ENCODE measurements around the gene PRCP.

Gene PRCP

DNA sequence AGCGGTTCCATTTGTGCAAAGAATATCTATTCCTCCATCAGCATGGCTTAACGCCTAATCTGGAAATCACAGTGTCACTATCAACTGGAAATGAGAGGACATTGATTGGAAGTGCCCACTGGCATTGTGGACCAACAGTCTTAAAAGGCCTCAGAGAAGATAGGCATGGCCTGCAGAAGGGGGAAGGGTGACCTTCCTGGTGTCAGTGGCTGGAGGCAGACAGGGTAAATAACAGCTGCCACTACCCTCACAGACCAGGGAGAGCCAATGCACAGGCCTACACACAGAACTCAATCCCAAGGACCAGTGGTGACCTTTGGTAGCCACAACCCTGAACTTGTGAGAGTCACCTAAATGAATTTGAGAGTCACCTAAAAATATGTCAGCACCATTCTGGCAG, 37.3 kb upstream of the PRCP start:
- DNase-seq (ENCODE audit: low read depth), result no peak
- H3K4me3 ChIP-seq (ENCODE audit: low read depth, low read length), result no peak overlapping the region
- TF ChIP-seq, protein P1, sequence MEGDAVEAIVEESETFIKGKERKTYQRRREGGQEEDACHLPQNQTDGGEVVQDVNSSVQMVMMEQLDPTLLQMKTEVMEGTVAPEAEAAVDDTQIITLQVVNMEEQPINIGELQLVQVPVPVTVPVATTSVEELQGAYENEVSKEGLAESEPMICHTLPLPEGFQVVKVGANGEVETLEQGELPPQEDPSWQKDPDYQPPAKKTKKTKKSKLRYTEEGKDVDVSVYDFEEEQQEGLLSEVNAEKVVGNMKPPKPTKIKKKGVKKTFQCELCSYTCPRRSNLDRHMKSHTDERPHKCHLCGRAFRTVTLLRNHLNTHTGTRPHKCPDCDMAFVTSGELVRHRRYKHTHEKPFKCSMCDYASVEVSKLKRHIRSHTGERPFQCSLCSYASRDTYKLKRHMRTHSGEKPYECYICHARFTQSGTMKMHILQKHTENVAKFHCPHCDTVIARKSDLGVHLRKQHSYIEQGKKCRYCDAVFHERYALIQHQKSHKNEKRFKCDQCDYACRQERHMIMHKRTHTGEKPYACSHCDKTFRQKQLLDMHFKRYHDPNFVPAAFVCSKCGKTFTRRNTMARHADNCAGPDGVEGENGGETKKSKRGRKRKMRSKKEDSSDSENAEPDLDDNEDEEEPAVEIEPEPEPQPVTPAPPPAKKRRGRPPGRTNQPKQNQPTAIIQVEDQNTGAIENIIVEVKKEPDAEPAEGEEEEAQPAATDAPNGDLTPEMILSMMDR (IDR thresholded peaks at IDR 0.05; ENCODE audit: insufficient read depth, low read depth, low read length, missing control alignments), result no peak

- no peak for DNase-seq (ENCODE audit: low read depth)
- no peak overlapping the region for H3K4me3 ChIP-seq (ENCODE audit: low read depth, low read length)
- TF ChIP-seq, protein P1 (IDR thresholded peaks at IDR 0.05; ENCODE audit: insufficient read depth, low read depth, low read length, missing control alignments), result no peak
Measured at GRCh38 chr11:82936261-82936660, 36.0 kb upstream of the PRCP start.

DNA sequence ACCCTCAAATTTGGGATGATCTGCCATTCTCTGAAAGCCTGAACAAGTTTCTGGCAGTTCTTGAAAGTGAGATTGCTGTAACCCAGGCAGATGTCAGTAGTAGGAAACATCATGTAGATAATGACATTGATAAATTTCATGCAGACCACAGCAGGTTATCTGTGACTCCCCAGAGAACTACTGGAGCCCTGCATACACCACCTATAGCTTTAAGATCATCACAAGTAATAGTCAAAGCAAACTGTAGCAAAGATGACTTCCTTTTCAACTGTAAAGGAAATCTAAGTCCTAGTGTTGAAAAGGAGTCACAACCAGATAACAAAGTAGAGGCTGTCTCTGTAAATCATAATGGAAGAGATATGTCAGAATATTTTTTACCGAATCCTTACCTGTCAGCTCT, 32.3 kb upstream of the PRCP start:
- no peak for DNase-seq (ENCODE audit: low read depth)
- TF ChIP-seq, protein P1 (IDR thresholded peaks at IDR 0.05; ENCODE audit: insufficient read depth, low read depth, low read length, missing control alignments), result no peak
- H3K4me3 ChIP-seq (ENCODE audit: low read depth, low read length), result no peak overlapping the region

- no peak overlapping the region for H3K4me3 ChIP-seq (ENCODE audit: low read depth, low read length)
- no peak for DNase-seq (ENCODE audit: low read depth)
- TF ChIP-seq, protein P1 (IDR thresholded peaks at IDR 0.05; ENCODE audit: insufficient read depth, low read depth, low read length, missing control alignments), result no peak
Measured at GRCh38 chr11:82930734-82931133, 30.5 kb upstream of the PRCP start.

DNA sequence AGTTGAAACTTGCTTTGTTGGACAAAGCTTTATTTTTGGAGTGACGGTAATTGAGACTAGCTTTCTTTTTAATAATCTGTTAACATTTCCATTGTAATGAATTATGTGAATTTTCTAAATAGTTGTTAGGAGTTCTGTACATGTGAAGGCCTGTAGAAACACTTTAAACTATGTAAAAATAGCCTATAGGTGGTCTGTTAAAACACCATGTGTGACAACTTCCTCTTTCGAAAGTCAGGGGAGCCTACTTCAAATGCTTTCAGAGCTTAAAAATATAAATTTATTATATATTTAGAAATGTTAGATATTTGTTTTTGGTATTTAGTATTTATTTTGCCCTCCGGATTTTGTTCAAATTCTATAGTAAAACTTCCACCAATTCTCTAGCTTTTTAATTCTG, 30.0 kb upstream of the PRCP start:
- TF ChIP-seq, protein P1 (IDR thresholded peaks at IDR 0.05; ENCODE audit: insufficient read depth, low read depth, low read length, missing control alignments), result no peak
- peak overlapping the region; percentile 15; the same call in 1 of the 2 replicates for H3K4me3 ChIP-seq (ENCODE audit: low read depth, low read length)
- DNase-seq (ENCODE audit: low read depth), result peak; percentile 30

DNA sequence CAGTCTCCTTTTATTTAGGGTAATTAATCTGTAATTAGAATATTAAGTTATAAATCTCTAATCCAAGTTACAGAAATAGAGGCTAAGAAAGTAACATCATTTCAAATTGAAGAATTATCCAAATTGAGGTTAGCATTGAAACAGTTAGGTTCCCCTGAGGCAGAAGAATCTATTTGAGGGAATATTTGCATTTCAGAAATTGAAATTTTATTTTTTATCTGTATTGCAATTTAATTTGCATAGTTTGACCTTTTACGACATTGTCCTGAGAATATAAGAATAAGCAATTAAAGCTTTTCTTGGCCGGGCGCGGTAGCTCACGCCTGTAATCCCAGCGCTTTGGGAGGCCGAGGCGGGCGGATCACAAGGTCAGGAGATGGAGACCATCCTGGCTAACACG, 28.9 kb upstream of the PRCP start:
- H3K4me3 ChIP-seq (ENCODE audit: low read depth, low read length), result no peak overlapping the region
- TF ChIP-seq, protein P1 (IDR thresholded peaks at IDR 0.05; ENCODE audit: insufficient read depth, low read depth, low read length, missing control alignments), result no peak
- DNase-seq (ENCODE audit: low read depth), result no peak

DNA sequence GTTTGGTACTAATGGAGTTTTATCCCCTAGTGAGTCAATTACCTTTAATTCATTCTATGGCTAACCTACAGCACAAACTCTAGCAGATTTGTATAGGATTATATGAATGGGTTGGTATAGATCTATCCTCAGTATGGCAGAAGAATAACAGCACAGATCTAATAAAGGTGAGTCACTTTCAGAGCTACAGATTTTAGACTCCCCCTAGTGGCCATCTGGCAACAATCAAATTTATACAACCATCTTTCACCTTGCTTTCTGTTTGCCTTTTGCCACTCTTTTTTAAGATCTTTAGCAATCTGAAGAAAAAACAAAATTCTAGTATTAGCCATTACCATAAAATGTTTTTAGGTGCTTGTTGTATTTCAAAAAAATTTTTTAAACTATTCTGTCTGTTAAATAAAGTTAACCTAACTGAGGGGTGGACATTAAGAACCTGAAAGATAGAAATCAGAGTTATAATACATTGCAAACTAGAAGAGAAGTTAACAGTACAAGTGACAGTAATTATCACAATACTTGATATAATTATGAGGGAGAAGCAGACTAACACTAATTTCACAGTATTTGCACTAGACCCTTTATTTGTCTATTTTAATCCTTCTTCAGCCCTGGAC, 27.1 kb upstream of the PRCP start:
- peak; percentile 74 for DNase-seq (ENCODE audit: low read depth)
- no peak overlapping the region for H3K4me3 ChIP-seq (ENCODE audit: low read depth, low read length)
- TF ChIP-seq, protein P1 (IDR thresholded peaks at IDR 0.05; ENCODE audit: insufficient read depth, low read depth, low read length, missing control alignments), result peak; percentile 70

Measured in GM12865 (cell line).